Measurements from ENCODE around the gene TPM2. TPM values are rescaled to one million over a fixed set of nuclear protein-coding genes. Genes with fewer than 3 reads are reported as not detected.
A peak's percentile ranks its signal among the peaks of the same experiment; 100 is the strongest.

TPM2 gene
- total RNA-seq, 1 experiment from 2014 or later: 138 TPM

DNA sequence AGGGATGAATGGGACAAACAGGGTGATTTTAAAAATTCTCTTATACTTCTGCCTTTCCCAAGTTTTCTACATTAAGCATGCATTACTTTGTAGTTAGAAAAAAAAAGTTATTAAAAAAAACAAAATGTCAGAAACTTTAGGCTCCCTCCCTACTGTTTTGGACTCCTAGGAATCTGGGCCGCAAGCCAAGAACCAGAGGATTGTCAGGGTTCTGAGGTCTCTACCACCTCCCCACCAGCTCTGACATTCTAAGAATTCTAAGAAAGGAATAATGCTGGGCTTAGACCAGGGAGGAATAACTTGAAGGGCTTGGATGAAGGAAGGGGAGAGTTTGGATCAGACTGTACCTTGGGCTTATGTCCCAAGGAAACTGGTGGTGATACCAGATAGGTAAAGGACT is 23.7 kb downstream of the TPM2 start:
- no TSS peak for BruUV-seq (replicated peaks)
- H3K27me3 Mint-ChIP-seq (ENCODE audit: unreplicated experiment): no peaks in the 10 kb centered on the region
- TF ChIP-seq, protein P1, sequence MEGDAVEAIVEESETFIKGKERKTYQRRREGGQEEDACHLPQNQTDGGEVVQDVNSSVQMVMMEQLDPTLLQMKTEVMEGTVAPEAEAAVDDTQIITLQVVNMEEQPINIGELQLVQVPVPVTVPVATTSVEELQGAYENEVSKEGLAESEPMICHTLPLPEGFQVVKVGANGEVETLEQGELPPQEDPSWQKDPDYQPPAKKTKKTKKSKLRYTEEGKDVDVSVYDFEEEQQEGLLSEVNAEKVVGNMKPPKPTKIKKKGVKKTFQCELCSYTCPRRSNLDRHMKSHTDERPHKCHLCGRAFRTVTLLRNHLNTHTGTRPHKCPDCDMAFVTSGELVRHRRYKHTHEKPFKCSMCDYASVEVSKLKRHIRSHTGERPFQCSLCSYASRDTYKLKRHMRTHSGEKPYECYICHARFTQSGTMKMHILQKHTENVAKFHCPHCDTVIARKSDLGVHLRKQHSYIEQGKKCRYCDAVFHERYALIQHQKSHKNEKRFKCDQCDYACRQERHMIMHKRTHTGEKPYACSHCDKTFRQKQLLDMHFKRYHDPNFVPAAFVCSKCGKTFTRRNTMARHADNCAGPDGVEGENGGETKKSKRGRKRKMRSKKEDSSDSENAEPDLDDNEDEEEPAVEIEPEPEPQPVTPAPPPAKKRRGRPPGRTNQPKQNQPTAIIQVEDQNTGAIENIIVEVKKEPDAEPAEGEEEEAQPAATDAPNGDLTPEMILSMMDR (IDR thresholded peaks at IDR 0.05; ENCODE audit: unreplicated experiment): no peak
- no peak for DNase-seq
- H3K9me3 Mint-ChIP-seq (ENCODE audit: low read depth, unreplicated experiment): peaks cover 3% of the 10 kb centered on the region
- CTCF ChIA-PET: interaction anchor here (1.9 kb wide), 1 partner anchor 30 kb away, joined by 5 read pairs; no protein-coding TSS in a partner anchor
- intact Hi-C loops (cut with micrococcal nuclease; ENCODE audit: unreplicated experiment): loop anchor here (10.0 kb wide), 1 partner anchor 69 kb away; the partner anchor contains the start of genes CREB3 and TLN1
- H3K36me3 Mint-ChIP-seq (ENCODE audit: insufficient read depth, unreplicated experiment): peaks cover 16% of the 10 kb centered on the region
- no peak overlapping the region for H3K4me3 Mint-ChIP-seq (ENCODE audit: low read depth, unreplicated experiment)
- H3K27ac Mint-ChIP-seq (ENCODE audit: unreplicated experiment): no peak overlapping the region
- H3K4me1 Mint-ChIP-seq (ENCODE audit: low read depth, unreplicated experiment): peaks cover 47% of the 10 kb centered on the region

DNA sequence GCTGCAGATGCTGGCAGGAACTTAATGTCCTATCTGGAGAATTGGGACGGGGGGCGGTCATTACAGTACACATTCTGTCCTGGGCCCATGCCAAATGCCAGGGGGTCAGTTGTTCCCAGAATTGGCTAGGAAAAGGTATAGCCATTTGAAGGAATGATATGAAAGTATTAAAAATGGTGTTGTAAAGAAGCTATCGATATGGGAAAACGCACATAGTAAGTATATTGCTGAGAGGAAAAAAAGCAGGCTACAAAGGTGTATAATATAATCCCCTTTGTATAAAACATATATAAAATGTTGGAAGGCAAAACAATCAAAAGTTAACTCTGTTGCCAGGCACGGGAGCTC is 24.3 kb downstream of the TPM2 start:
- no peaks in the 10 kb centered on the region for H3K27me3 Mint-ChIP-seq (ENCODE audit: unreplicated experiment)
- H3K4me3 Mint-ChIP-seq (ENCODE audit: low read depth, unreplicated experiment): peak overlapping the region; percentile 81
- H3K27ac Mint-ChIP-seq (ENCODE audit: unreplicated experiment): no peak overlapping the region
- H3K36me3 Mint-ChIP-seq (ENCODE audit: insufficient read depth, unreplicated experiment): peaks cover 17% of the 10 kb centered on the region
- H3K9me3 Mint-ChIP-seq (ENCODE audit: low read depth, unreplicated experiment): peaks cover 3% of the 10 kb centered on the region
- CTCF ChIA-PET: interaction anchor here (0.6 to 1.9 kb wide), 6 partner anchors 8 to 280 kb away, joined by 3 to 6 read pairs (median 4); partner anchors contain the start of genes CA9, CREB3, TLN1 and TPM2
- intact Hi-C loops (cut with micrococcal nuclease; ENCODE audit: unreplicated experiment): loop anchor here (10.0 kb wide), 1 partner anchor 69 kb away; the partner anchor contains the start of genes CREB3 and TLN1
- no peak for DNase-seq
- BruUV-seq (replicated peaks): no TSS peak
- TF ChIP-seq, protein P1 (IDR thresholded peaks at IDR 0.05; ENCODE audit: unreplicated experiment): no peak
- peaks cover 47% of the 10 kb centered on the region for H3K4me1 Mint-ChIP-seq (ENCODE audit: low read depth, unreplicated experiment)

DNA sequence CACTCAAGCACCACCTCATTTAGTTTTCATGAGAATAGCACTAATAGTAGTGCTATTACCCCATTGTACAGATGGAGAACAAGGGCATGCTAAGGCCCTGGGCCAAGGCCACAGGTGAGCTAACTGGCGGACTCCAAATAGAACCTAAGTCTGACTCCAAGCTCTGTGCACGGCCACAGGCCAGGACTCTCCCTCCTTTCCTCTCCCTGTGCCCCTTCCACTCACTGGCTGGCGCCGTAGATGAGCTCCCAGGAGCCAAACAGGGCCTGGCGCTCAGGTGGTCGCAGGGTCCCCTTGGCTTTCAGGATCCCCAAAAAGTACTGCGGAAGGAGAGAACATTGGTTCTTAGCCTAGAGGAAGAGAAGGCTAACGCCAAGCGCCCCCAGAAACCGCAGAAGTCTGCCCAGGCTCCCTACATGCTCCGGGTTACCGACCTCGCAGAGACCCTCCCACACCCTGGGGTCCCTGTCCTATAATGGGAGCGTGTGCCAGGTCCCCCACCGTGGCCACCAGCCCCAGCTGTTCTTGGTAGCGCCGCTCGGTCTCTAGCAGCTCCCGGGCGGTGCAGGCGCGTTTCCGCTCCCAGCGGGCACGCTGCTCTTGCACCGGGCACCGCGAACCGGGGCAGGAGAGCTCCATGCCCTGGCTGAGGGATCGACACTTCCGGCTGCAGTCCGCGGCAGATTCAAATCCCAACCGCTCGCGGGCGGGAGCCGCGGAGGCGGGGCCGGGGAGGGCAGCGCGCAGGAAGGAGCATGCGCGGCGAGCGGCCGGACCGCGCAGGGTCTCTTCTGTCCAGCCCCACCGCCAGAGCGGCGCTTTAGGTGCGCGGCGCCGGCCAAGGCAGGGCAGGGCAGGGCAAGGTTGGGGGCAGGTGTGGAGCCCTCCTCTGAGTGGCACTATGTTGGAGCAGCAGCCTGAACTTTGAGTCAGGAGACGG is 24.9 kb downstream of the TPM2 start, which contains the start of gene ARHGEF39:
Gene ARHGEF39, minus strand, starts transcription at position 665 of the 940 bp plus-strand sequence. Its CDS starts 26 bp downstream, at position 639.
- intact Hi-C loops (cut with micrococcal nuclease; ENCODE audit: unreplicated experiment): loop anchor here (5.0 to 10.0 kb wide), 2 partner anchors 32 to 70 kb away; partner anchors contain the start of genes CREB3 and TLN1
- Mint-ChIP-seq H3K4me1 (ENCODE audit: low read depth, unreplicated experiment) (peaks cover 47% of the 10 kb centered on the region), H3K27me3 (ENCODE audit: unreplicated experiment) (no peaks in the 10 kb centered on the region), H3K9me3 (ENCODE audit: low read depth, unreplicated experiment) (peaks cover 3% of the 10 kb centered on the region), H3K36me3 (ENCODE audit: insufficient read depth, unreplicated experiment) (peaks cover 20% of the 10 kb centered on the region), H3K4me3 (ENCODE audit: low read depth, unreplicated experiment) (peak within 1 kb of the TSS; percentile 81), H3K27ac (ENCODE audit: unreplicated experiment) (peak within 1 kb of the TSS; percentile 20)
- CTCF ChIA-PET: interaction anchor here (0.6 to 1.9 kb wide), 10 partner anchors 8 to 280 kb away, joined by 3 to 6 read pairs (median 4); partner anchors contain the start of genes CA9, CREB3, TLN1 and TPM2
- BruUV-seq (replicated peaks): TSS peak; percentile 36
- peak; percentile 84 for DNase-seq
- TF ChIP-seq, protein P1 (IDR thresholded peaks at IDR 0.05; ENCODE audit: unreplicated experiment): no peak

DNA sequence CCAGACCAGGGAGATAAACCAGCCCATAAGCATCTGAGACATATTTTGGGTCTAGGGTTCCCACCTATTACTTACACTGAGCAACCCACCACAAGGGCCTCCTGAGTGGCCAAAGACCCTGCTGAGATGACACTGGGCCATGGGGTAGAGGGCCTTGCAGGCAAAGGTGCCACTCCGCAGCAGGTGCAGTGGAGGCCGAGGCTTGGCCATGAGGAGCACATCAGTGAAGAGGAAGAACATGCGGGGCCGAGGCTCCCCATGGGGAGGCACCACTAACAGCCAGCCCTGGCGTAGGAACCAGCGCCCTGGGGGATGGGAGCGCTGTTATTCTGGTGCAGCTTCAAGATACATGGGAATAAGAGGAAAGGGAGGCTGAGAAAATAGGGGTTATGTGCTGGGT is 27.3 kb downstream of the TPM2 start:
- no TSS peak for BruUV-seq (replicated peaks)
- CTCF ChIA-PET: interaction anchor here (1.8 to 2.1 kb wide), 2 partner anchors 16 to 34 kb away, joined by 4 to 10 read pairs; no protein-coding TSS in a partner anchor
- H3K4me1 Mint-ChIP-seq (ENCODE audit: low read depth, unreplicated experiment): peaks cover 33% of the 10 kb centered on the region
- H3K27ac Mint-ChIP-seq (ENCODE audit: unreplicated experiment): peak overlapping the region; percentile 21
- TF ChIP-seq, protein P1 (IDR thresholded peaks at IDR 0.05; ENCODE audit: unreplicated experiment): no peak
- H3K9me3 Mint-ChIP-seq (ENCODE audit: low read depth, unreplicated experiment): peaks cover 2% of the 10 kb centered on the region
- no peak for DNase-seq
- no peak overlapping the region for H3K4me3 Mint-ChIP-seq (ENCODE audit: low read depth, unreplicated experiment)
- intact Hi-C loops (cut with micrococcal nuclease; ENCODE audit: unreplicated experiment): loop anchor here (5.0 to 10.0 kb wide), 2 partner anchors 35 to 72 kb away; partner anchors contain the start of genes CREB3 and TLN1
- H3K36me3 Mint-ChIP-seq (ENCODE audit: insufficient read depth, unreplicated experiment): peaks cover 42% of the 10 kb centered on the region
- no peaks in the 10 kb centered on the region for H3K27me3 Mint-ChIP-seq (ENCODE audit: unreplicated experiment)
